SJCRH30 (cell line): Measurements from ENCODE around the gene THBS4. TPM values are rescaled to one million over a fixed set of nuclear protein-coding genes. Genes with fewer than 3 reads are reported as not detected.
A peak's percentile ranks its signal among the peaks of the same experiment; 100 is the strongest.

Experiments
- DNase-seq, 2 experiments: peaks; one replicate each; pipeline ENCODE4 v3.0.0-alpha.2; 2015 to 2020
- H3K27ac ChIP-seq: fragments of 250-450 bp; sonication (Bioruptor Pico); 2 replicates; pipeline ENCODE4 v1.5.1; 2020; ENCODE audit warnings: mild to moderate bottlenecking, moderate library complexity
- H3K27me3 ChIP-seq: fragments of 250-450 bp; sonication (Bioruptor Pico); 2 replicates; pipeline ENCODE4 v1.5.1; 2020; ENCODE audit warnings: mild to moderate bottlenecking, moderate library complexity
- H3K36me3 ChIP-seq: fragments of 250-450 bp; sonication (Bioruptor Pico); 2 replicates; pipeline ENCODE4 v1.5.1; 2020; ENCODE audit warnings: mild to moderate bottlenecking, moderate library complexity
- H3K4me1 ChIP-seq: fragments of 250-450 bp; sonication (Bioruptor Pico); 2 replicates; pipeline ENCODE4 v1.5.1; 2020; ENCODE audit warnings: mild to moderate bottlenecking, moderate library complexity
- H3K4me3 ChIP-seq: fragments of 250-450 bp; sonication (Bioruptor Pico); 2 replicates; pipeline ENCODE4 v1.5.1; 2020; ENCODE audit warnings: mild to moderate bottlenecking, moderate library complexity
- H3K9me3 ChIP-seq: fragments of 250-450 bp; sonication (Bioruptor Pico); replicated peaks from 2 replicates; pipeline ENCODE4 v1.5.1; 2020; ENCODE audit warnings: mild to moderate bottlenecking, moderate library complexity
- total RNA-seq: library from RNA; depleted of rRNA; stranded (reverse); fragments of >200 nt; shearing (Covaris generic); gene quantifications from 2 replicates; pipeline ENCODE4 v1.2.3, GENCODE V29; 2014

The THBS4 gene
- total RNA-seq, 1 experiment from 2014 or later, result 6.0 TPM

DNA sequence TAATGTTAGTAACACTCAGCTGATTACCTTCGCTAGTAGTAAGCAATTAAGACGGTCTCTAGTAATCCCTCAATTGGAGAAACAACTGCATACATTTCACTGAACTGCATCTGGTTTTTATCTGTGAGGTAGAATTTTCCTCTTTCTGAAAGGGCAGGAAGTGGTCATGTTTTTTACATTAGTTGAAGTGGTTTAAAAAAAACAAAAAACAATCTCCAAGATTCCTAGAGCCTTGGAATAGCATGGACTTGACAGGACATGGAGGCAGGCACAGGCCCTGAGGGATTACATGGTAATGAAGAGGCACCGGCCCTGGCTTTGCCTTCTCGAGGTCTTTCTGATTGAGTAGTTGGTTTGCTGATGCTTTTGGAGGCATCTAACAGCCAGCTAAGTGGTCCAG, 25.8 kb downstream of the THBS4 start:
- Histone ChIP-seq H3K4me1 (no peaks in the 10 kb centered on the region), H3K27ac (no peak overlapping the region), H3K9me3 (no peaks in the 10 kb centered on the region), H3K4me3 (no peak overlapping the region), H3K27me3 (no peaks in the 10 kb centered on the region), H3K36me3 (no peaks in the 10 kb centered on the region)
- no peak for DNase-seq

DNA sequence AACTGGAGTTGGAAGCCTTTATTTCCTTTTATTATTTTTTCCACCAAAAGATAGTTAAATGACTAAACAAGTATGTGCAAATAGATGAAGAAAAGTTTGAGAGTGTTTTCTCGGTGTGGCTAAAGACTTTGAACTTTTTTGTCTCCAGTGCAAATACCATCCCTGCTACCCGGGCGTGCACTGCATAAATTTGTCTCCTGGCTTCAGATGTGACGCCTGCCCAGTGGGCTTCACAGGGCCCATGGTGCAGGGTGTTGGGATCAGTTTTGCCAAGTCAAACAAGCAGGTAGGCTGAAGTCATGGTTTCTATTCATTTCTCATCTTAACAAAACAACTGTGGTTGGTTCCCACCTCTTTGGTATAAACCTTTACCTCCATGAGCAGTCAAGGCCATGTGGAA, 26.4 kb downstream of the THBS4 start:
- no peaks in the 10 kb centered on the region for H3K36me3 ChIP-seq
- H3K9me3 ChIP-seq, result no peaks in the 10 kb centered on the region
- H3K4me3 ChIP-seq, result no peak overlapping the region
- H3K27ac ChIP-seq, result no peak overlapping the region
- H3K27me3 ChIP-seq, result no peaks in the 10 kb centered on the region
- no peaks in the 10 kb centered on the region for H3K4me1 ChIP-seq
- no peak for DNase-seq

DNA sequence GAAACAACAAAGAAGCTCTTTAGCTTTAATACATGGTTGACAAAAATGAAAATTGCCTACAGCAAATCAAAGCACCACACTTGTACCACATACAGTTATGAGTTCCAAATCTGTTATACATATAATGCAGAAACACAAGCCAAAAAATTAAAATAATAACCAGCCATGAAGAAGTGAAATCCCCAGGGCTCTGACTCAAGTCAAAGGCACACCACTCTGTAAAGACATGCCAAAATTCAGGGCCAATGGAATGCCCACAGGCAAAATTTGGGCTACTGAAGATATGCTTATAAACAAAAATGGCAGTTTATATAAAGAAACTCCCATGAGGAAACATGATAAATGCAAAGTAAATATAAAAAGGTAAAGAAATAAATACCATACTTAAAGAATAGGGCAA, 29.0 kb downstream of the THBS4 start:
- Histone ChIP-seq H3K4me3 (no peak overlapping the region), H3K9me3 (no peaks in the 10 kb centered on the region), H3K36me3 (no peaks in the 10 kb centered on the region), H3K27me3 (no peaks in the 10 kb centered on the region), H3K27ac (no peak overlapping the region), H3K4me1 (no peaks in the 10 kb centered on the region)
- no peak for DNase-seq

DNA sequence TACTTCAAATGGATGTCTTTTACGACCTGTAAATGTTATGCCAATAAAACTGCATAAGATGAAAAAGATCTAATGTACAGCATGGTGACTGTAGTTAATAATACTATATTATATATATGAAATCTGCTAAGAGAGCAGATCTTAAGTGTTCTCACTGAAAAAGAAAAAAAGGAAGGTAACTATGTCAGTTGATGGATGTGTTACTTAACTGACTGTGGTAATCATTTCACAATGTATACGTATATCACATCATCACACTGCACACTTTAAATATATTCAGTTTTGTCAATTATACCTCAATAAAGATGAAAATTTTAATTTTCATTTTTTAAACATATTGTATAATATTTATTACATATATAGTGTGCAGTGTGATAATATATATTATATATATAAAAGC, 31.9 kb downstream of the THBS4 start:
- H3K4me1 ChIP-seq, result no peaks in the 10 kb centered on the region
- no peak overlapping the region for H3K27ac ChIP-seq
- no peaks in the 10 kb centered on the region for H3K27me3 ChIP-seq
- H3K4me3 ChIP-seq, result no peak overlapping the region
- no peak for DNase-seq
- no peaks in the 10 kb centered on the region for H3K36me3 ChIP-seq
- no peaks in the 10 kb centered on the region for H3K9me3 ChIP-seq

- Histone ChIP-seq H3K4me3 (no peak overlapping the region), H3K9me3 (no peaks in the 10 kb centered on the region), H3K4me1 (no peaks in the 10 kb centered on the region), H3K27ac (no peak overlapping the region), H3K36me3 (no peaks in the 10 kb centered on the region), H3K27me3 (no peaks in the 10 kb centered on the region)
- DNase-seq, result no peak
Measured at GRCh38 chr5:80067531-80068245, 32.5 kb downstream of the THBS4 start.

DNA sequence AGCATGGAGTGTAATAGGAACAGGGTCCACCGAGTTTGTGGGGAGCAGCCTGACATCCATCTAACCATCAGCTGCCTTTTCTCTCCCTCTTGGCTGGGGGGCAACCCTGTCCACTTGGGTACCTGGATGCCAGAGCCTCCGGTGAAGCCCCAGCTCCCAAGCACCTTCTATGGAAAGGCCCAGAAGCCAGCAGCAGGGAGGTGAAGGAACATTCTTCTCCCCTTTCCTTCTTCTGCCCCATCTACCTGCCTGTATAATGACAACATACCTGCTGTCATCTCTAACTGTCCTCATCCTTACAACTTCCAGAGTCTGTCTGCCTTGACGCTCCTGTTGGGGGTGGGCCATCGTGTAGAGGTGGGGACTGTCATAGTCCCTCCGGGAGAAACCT, 33.1 kb downstream of the THBS4 start:
- H3K36me3 ChIP-seq, result no peaks in the 10 kb centered on the region
- no peaks in the 10 kb centered on the region for H3K27me3 ChIP-seq
- DNase-seq, result no peak
- no peak overlapping the region for H3K4me3 ChIP-seq
- no peak overlapping the region for H3K27ac ChIP-seq
- no peaks in the 10 kb centered on the region for H3K9me3 ChIP-seq
- no peaks in the 10 kb centered on the region for H3K4me1 ChIP-seq

DNA sequence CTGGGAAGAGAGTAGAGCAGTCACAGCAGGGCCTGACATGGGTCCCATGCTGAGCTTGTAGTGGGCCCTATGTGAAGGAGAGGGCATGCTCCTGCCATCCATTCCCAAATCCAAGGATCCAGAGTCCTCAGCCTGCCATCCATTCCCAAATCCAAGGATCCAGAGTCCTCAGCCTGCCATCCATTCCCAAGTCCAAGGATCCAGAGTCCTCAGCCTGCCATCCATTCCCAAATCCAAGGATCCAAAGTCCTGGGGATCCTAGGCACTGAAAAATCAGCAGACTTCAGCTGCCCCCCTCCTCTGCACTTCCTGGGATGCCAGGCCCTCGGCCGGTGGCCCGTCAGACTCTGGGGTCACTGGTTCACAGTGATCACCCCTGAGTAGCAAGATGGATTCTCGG, 33.6 kb downstream of the THBS4 start:
- Histone ChIP-seq H3K9me3 (no peaks in the 10 kb centered on the region), H3K4me3 (no peak overlapping the region), H3K4me1 (no peaks in the 10 kb centered on the region), H3K36me3 (no peaks in the 10 kb centered on the region), H3K27me3 (no peaks in the 10 kb centered on the region), H3K27ac (no peak overlapping the region)
- no peak for DNase-seq

- no peak for DNase-seq
- no peaks in the 10 kb centered on the region for H3K4me1 ChIP-seq
- H3K27me3 ChIP-seq, result no peaks in the 10 kb centered on the region
- H3K4me3 ChIP-seq, result no peak overlapping the region
- H3K36me3 ChIP-seq, result no peaks in the 10 kb centered on the region
- H3K9me3 ChIP-seq, result no peaks in the 10 kb centered on the region
- H3K27ac ChIP-seq, result no peak overlapping the region
Measured at GRCh38 chr5:80069251-80069800, 34.2 kb downstream of the THBS4 start.

DNA sequence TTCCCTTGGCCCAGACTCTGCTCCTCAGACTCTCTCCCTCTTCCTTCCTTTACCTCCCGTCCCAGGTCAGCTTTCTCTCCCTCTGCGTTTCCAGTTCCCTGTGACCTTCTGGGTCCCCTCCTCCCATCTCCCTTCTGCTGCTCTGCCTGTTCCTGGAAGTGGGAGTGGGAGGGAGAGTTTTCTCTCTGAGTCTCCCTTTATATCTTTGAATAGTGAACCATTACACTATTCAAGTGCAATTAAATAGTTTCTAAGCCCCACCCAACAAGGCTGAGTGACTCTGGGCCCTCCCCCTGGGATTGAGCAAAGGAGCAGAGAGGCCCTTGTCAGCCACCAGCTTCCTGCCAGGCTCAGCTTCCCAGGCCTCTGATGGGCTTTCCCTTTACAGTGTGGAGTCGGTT, 34.8 kb downstream of the THBS4 start:
- no peak overlapping the region for H3K4me3 ChIP-seq
- DNase-seq, result no peak
- no peaks in the 10 kb centered on the region for H3K27me3 ChIP-seq
- no peaks in the 10 kb centered on the region for H3K9me3 ChIP-seq
- H3K36me3 ChIP-seq, result no peaks in the 10 kb centered on the region
- no peak overlapping the region for H3K27ac ChIP-seq
- H3K4me1 ChIP-seq, result no peaks in the 10 kb centered on the region

DNA sequence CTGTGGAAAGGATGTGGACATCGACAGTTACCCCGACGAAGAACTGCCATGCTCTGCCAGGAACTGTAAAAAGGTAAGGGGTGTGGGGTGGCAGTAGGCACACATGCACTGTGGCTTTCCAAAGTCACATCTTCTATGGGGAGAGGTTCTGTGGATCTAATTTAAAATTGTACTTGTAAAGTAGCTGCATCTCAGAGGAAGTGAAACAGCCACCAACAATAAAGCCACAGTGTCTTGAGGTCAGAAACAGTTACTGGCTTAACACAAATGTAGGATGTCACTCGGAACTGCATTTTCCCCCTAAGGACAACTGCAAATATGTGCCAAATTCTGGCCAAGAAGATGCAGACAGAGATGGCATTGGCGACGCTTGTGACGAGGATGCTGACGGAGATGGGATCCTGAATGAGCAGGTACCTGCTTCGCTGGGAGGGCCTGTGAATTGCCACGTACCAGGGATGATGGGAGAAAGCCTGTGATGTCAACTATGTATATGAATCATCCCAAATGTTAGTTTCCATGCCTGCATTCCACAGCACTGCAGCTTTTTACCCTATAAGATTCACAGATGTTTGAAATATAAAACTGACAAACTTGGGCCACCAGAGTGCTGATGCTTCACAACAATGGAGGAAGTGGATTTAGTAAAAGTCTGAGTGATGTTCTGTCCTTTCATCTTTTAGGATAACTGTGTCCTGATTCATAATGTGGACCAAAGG, 35.3 kb downstream of the THBS4 start:
- Histone ChIP-seq H3K27ac (no peak overlapping the region), H3K27me3 (no peaks in the 10 kb centered on the region), H3K4me3 (no peak overlapping the region), H3K4me1 (no peaks in the 10 kb centered on the region), H3K9me3 (no peaks in the 10 kb centered on the region), H3K36me3 (no peaks in the 10 kb centered on the region)
- DNase-seq, result no peak

DNA sequence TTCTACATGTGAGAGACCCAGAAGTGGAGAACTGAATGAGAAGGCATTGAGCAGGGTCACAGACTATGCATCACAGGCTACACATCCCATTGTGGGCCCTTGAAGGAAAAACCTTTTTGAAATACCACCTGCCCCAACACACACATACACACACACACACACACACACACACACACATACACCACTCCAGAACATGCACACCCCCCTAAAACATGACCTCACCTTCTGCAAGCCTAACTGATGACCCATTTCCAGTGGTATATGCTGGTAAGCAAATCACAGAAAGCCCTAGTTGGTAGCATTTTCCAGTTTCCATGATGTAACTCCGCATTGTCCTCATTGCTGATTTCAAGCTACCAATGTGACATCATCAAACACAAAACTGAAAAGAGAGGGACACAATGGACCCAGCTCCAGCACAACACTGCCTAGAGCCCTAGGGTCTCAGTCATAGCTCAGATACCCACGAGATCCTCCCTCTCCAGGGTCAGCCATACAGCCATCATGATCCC, 36.4 kb downstream of the THBS4 start:
- H3K9me3 ChIP-seq, result no peaks in the 10 kb centered on the region
- no peaks in the 10 kb centered on the region for H3K36me3 ChIP-seq
- no peak overlapping the region for H3K4me3 ChIP-seq
- H3K27ac ChIP-seq, result no peak overlapping the region
- peaks cover 6% of the 10 kb centered on the region for H3K4me1 ChIP-seq
- no peaks in the 10 kb centered on the region for H3K27me3 ChIP-seq
- DNase-seq, result no peak

DNA sequence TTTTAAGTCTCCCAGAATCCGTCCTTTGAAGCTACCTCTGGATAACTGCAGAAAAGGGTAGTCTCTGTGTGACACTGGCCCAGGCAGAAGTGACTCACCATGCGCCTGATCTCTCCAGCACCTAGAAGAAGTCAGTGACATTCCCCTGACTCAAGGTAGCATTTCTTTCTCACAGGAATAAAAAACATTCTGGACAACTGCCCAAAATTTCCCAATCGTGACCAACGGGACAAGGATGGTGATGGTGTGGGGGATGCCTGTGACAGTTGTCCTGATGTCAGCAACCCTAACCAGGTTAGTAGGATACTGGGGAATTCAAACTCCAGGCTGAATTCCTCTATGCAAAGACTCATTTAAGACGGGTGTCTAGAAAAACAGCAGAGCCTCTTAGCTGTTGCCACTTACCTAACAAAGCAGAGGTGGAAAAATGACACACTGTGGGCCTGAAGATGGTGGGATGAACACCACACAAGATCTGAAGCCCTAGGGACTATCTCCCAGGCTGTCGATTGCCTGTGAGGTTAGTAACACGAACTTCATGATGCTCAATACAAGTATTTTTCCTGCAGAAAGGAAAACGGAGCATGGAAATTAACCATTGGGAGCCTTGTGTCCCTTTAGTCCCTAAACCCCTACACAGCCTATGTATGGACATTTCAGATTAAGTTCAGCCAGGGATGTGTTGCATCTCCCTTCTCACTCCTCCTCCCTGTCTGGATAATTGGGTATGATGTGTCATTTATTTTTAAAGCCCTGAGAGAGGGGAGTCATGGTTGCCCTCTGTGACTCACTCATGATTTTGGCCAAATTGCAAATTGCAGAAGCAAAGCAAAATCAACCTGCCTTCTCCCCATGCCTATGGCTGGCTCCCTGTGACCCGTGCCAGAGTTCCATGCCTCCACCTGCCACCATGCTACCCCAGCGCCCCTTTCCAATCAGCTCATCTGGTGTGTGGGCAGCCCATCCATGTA, 37.2 kb downstream of the THBS4 start:
- no peak for DNase-seq
- no peaks in the 10 kb centered on the region for H3K36me3 ChIP-seq
- no peak overlapping the region for H3K4me3 ChIP-seq
- no peaks in the 10 kb centered on the region for H3K9me3 ChIP-seq
- H3K4me1 ChIP-seq, result peaks cover 13% of the 10 kb centered on the region
- no peaks in the 10 kb centered on the region for H3K27me3 ChIP-seq
- H3K27ac ChIP-seq, result no peak overlapping the region

DNA sequence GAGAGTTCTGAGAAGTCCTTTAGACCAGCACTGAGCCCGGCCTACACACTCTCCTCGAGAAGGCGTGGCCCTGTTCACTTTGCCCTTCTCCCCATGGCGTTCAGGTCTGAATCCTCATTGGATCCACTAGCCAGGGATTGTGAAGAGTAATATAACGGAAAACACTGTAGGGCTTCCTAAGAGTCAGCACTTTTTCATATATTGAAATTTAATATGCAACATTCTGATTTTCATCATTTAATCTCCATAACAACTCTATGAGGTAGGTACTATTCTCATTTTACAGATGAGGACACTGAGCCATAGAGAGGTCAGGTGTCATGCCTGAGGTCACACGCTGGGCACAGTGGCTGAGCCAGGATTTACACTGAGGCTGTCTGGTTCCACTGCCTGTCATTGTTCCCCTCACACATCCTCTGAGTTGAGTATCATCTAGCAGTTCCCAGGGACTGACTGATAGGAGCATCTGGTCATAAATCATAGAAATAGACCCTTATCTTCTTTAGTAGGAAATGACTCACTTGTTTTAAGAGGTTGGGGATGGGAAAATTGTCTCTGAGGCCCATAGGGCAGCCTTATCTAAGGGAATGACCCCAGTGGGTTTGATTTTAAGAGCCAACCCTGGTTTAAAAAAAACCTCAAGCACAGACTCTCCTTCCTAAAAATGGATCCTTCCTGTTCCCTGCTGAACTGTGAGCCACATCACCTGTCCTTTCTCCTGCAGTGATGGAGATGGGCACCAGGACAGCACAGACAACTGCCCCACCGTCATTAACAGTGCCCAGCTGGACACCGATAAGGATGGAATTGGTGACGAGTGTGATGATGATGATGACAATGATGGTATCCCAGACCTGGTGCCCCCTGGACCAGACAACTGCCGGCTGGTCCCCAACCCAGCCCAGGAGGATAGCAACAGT, 41.2 kb downstream of the THBS4 start:
- H3K9me3 ChIP-seq, result no peaks in the 10 kb centered on the region
- 0 out of 2 replicates have a peak overlapping the region, but pooled peaks have one; percentile 10 for H3K27ac ChIP-seq
- peaks cover 13% of the 10 kb centered on the region for H3K4me1 ChIP-seq
- no peaks in the 10 kb centered on the region for H3K27me3 ChIP-seq
- DNase-seq, result peak; percentile 50 to 80
- no peak overlapping the region for H3K4me3 ChIP-seq
- no peaks in the 10 kb centered on the region for H3K36me3 ChIP-seq
